Measurements from ENCODE around the gene BRCA2.

GRCh38 chr13:32446220-32446619 is 130.9 kb downstream of the BRCA2 start:
- TF ChIP-seq EZH2phosphoT487 (IDR thresholded peaks at IDR 0.05; ENCODE audit: borderline replicate concordance, low read length) (no peak), CTCF (conservative IDR thresholded peaks at IDR 0.05; ENCODE audit: low read depth, low read length) (no peak)

All from PC-3 (cell line).